OCI-LY7 (cell line): ENCODE measurements around the gene OR2F1.

ENCODE experiments used
- EZH2phosphoT487 ChIP-seq: fragments of 200-600 bp; sonication (generic); IDR thresholded peaks from 2 replicates; pipeline ENCODE4 v1.6.1; 2018; ENCODE audit warnings: low read depth, borderline replicate concordance, mild to moderate bottlenecking, mixed run types, antibody characterized with exemption, low read length, moderate library complexity, mixed read lengths
- TF ChIP-seq, protein P1 (sequence below): fragments of 200-600 bp; sonication (generic); conservative IDR thresholded peaks from 2 replicates; pipeline ENCODE4 v1.5.1; 2014; ENCODE audit warnings: mild to moderate bottlenecking, antibody characterized with exemption, low read length, moderate library complexity, mixed read lengths

DNA sequence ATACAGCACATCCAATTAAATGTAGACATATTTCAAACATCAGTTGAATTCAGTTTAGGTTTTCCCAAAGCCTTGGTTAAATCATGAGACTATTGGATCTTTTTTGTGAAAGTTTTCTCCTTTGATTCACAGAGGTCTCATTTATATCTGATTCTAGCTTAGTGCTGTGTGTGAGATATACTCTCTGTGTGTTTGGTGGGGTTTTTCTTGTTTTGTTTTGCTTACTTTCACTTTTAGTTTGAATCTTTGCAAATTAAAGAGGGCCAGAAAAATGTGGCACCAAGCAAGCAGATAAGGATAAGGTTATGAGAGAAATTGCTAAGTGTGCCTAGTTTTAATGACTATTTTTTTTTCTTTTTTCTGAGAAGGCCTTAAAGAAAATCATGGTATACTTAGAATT lies 32.9 kb downstream of the OR2F1 start:
- TF ChIP-seq, protein P1, sequence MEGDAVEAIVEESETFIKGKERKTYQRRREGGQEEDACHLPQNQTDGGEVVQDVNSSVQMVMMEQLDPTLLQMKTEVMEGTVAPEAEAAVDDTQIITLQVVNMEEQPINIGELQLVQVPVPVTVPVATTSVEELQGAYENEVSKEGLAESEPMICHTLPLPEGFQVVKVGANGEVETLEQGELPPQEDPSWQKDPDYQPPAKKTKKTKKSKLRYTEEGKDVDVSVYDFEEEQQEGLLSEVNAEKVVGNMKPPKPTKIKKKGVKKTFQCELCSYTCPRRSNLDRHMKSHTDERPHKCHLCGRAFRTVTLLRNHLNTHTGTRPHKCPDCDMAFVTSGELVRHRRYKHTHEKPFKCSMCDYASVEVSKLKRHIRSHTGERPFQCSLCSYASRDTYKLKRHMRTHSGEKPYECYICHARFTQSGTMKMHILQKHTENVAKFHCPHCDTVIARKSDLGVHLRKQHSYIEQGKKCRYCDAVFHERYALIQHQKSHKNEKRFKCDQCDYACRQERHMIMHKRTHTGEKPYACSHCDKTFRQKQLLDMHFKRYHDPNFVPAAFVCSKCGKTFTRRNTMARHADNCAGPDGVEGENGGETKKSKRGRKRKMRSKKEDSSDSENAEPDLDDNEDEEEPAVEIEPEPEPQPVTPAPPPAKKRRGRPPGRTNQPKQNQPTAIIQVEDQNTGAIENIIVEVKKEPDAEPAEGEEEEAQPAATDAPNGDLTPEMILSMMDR, result no peak
- TF ChIP-seq EZH2phosphoT487, result no peak
